Hematopoietic multipotent progenitor cell treated with erythropoietin and hydrocortisone succinate and interleukin-3 and kit ligand, for 8 days (in vitro differentiated cells): Measurements from ENCODE around the gene DNAJC18.
A peak's percentile ranks its signal among the peaks of the same experiment; 100 is the strongest.
"Not testable (repeated sequence)": the region's sequence is repeated elsewhere in the genome, so short reads cannot be mapped to it uniquely, and the experiment has no call there.

Source experiments
- DNase-seq: peaks from one replicate; pipeline ENCODE4 v3.0.0-alpha.2; 2015

The DNAJC18 gene

GRCh38 chr5:139402561-139403158 lies 36.7 kb downstream of the DNAJC18 start:
- DNase-seq = peak; percentile 59

- no peak for DNase-seq
These were observed 37.8 kb downstream of the DNAJC18 start for GRCh38 chr5:139401546-139401945.

- DNase-seq = no peak
These were observed 39.7 kb downstream of the DNAJC18 start for GRCh38 chr5:139399501-139400121.

- DNase-seq = no peak
These were observed 41.4 kb downstream of the DNAJC18 start for GRCh38 chr5:139397921-139398320.

- no peak for DNase-seq
These were observed 42.6 kb downstream of the DNAJC18 start for GRCh38 chr5:139396691-139397090.

DNA sequence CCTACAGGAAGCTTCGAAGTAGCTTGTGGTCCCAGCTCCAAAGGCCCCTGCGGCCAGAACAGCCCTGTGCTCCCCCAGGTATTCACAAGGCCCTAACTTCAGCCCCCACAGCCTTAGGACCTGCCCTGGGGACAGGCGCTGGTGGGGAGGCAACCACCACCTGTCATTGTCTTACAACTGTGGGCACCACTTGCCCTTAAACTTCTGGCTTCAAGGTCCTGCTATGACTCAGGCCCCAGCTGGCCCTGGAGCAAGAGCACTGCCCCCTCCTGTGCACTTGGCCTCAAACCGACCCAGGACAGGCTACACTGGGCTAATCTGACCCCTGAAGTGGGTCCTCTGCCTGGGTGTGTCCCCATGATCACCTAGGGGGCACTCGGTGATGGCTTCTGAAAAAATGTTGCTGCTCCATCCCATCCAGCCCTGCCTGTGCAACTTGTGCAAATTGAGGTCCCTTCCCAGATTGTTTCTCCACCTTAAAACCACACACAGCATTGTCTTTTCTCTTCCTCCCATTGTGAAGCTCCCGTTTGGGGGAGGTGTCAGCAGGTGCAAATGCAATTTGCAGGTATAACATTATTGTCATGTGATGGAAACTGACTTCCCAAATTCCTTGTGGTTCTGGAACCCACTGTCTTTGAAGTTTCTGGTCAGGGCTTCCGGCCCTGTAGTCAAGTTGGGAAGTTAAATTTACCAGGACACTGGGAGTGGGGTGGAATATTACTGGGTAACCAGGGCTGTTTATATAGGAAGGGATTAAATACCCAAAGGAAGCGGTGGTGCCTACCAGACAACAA lies 43.3 kb downstream of the DNAJC18 start:
- DNase-seq = no peak

DNA sequence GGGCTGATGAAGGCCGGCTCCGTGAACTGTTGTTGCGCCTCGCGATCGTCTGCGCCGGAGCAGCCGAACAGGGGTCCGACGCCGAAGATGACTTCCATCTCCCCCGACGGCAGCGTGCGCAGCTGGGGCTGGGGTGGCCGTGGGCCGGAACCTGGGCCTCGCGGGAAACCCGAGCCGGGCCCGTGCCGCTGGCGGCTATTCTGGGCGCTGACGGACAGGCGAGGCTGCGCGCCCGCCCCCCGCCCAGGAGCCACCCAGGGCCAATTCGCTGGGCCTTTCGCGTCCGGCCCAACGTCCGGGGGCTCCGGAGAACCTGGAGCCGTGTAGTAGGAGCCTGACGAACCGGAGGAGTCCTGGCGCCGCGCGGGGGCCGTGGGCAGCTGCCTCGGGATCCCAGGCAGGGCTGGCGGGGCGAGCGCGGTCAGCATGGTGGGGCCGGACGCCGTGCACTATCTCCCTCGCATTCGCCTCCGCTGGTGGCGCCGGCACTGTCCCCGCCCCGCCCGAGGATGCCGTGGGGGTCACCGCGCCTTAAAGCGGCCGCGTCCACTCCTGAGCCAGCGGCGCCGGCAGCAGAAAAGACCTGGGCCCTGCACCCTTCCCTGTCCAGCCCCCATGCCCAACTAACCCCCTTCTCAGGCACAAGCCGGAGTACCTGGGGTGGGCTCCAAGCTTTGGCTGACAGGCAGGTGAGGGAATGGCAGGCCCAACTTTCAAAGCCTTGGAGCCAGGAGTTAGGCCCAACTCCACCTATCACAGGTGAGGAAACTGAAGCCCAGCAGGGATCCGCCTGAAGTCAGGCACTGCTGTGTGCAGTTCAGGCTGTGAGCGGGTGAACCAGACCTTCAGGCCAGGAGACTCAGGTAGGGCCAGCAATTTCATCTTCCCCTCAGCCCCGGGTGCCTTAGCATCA lies 44.4 kb downstream of the DNAJC18 start, which contains the start of gene PROB1:
Gene PROB1 (minus strand): TSS at position 451 of the 913 bp plus-strand sequence. CDS start 23 bp downstream, at position 428.
- DNase-seq = no peak

DNA sequence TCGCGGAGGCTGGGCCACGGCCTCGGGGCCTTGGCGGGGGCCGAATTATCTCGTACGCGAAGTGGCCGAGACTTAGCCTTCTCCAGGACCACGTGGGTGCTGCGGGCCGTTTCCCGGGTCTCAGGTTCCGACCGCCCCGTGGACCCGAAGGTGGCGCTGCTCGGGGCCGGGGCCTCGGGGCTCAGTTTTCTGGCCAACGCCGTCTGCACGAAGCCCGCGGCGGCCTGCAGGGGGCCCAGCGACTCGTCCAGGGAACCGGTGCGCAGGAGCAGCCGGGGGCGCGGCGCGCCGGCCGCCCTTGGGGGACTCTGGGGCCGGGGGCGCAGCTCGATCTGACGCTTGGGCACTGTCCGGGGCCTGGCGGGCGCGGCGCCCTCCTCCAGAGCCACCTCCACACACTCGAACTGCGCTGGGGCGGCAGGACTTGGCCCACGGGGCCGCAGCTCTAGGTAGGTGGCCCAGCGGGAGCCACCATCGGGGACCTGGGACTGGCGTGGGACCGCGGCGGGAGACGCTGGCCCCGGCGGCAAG lies 45.1 kb downstream of the DNAJC18 start:
- DNase-seq = peak; percentile 49

DNA sequence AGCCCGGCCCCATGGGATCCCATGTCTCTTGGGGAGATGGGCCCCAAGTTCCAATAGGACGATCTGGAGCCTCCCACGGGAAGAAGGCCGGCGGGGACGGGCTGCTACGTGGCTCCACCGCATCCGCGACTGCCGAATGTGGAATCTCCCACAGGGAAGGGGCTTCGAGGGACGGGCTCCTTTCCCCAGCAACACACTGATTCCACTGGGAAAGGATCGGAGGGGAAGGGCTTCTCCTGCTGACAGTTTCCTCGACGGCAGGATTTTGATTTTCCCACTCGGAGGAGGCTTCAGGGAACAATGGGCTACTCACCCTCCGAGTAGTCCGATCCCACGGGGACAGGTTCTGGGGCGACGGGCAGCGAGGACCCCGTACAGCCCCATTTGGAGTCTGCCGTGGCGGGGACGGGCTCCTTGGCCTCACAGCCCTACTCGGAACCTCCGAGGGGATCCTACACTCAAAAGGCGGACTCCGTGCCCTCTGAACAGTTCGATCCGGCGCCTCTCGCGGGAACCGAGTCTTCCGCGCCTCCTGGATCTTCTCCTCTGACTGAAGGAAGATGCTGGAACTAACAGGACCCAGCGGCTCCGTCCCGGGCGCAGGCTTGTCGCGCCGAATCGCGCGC lies 45.7 kb downstream of the DNAJC18 start:
- no peak for DNase-seq

- DNase-seq = peak; percentile 69
These were observed 46.4 kb downstream of the DNAJC18 start for GRCh38 chr5:139392678-139393496.

GRCh38 chr5:139392324-139392677 lies 47.0 kb downstream of the DNAJC18 start:
- no peak for DNase-seq

DNA sequence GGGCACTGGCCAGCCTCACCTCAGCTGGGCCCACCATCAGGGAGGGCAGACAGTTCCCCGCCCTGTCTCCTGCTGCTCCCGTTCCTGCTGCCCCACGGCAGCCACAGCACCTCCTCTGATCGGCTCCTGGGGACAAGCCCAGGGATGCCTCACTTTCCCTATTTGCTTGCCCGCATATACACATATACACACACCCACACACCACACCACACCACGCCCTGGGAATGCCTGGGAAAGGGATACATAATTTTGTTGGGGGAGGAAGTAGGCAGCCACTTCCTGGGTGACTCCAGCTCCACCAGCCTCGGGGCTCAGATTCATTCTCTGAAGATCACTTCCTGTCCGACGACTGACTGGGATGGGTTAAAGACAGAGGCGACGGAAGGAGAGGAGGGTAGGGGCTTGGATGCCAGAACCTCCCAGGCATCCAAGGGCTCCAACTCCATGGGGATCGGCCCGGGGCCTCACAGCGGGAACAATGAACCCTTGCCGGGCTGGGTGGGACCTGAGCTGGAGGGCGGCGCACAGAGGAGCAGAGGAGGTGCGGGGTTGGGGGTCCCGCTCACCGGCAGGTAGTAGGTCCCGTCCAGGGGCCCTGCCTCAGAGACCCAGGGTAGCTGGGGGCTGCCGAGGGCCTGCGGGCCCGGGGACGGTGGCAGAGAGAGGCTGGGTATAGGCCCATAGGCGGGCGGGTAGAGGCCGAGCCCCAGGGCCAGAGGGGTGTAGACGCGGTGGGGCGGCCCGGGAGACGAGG lies 47.6 kb downstream of the DNAJC18 start:
- no peak for DNase-seq

- no peak for DNase-seq
These were observed 48.4 kb downstream of the DNAJC18 start for GRCh38 chr5:139390639-139391569.

- DNase-seq = no peak
These were observed 49.4 kb downstream of the DNAJC18 start, which contains the start of gene MZB1 for GRCh38 chr5:139389701-139390638. Gene MZB1, minus strand, starts transcription at chr5:139389913. Its CDS starts 57 bp downstream, at chr5:139389856.

DNA sequence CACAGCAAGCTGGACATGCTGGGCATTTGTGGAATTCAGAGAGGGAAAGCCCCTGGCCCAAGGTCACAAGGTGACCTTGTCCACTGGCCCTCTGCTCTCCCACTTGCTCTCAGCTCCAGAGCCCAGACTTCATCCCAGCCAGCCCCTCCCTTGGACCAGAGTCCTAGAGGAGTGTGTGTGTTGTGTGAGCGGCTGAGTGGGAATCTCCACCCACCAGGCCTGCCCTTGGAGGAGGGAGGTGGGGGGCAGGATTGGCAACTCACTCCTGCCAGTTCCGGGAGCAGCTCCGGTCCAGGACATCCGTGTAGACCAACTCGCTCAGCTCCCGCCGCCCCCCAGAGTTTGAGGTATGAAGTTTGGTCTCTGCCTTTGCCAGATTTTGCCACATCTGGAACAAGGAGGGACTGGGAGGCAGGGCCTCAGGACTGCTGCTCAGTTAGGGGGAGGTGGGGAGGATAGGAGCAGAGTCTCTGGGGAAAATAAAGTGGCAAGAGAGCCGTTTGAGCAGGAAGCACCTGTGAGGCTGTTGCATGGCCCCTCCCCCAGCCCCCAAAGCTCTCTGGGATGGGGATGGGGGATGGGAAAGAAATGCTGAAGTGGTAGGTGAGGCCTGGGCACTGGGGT lies 51.0 kb downstream of the DNAJC18 start:
- no peak for DNase-seq

DNA sequence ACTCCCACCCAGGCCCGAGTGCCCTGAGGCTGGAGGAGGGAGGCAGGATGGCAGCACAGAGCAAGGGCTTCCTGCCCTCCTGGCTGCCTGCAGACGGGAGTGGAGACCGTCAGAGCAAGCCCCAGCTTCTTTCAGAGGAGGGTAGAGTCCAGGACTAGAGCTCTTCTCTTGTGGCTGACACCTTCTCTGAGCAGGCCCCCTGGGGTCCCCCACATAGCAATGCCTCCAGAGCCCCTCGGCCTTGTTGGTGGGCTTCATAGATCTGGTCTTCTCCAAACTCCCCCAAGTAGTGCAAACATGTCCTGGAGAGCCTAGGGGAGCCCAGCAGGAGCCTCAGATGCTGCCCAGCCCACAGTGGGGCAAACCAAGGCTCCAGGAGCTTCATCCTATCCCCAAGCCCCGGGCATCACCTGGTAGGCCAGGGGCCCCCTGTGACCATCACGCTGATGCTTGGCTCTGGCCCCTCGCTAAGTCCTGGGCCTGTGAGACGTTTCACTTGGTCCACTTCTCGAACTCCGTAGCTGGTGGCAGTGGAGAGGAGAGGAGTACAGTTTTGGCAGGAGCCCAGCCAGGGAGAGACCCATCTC lies 51.6 kb downstream of the DNAJC18 start:
- no peak for DNase-seq

GRCh38 chr5:139386956-139387355 lies 52.4 kb downstream of the DNAJC18 start:
- DNase-seq = not testable (repeated sequence)
